Choroid plexus epithelial cell (primary cell): ENCODE data around the gene HS6ST3.

ENCODE experiments used
- DNase-seq: peaks from one replicate; pipeline ENCODE4 v3.0.0-alpha.2; 2010; ENCODE audit warnings: low read depth
- H3K4me3 ChIP-seq: 2 replicates; pipeline ENCODE4 v1.5.1; 2011; ENCODE audit warnings: low read depth, mild to moderate bottlenecking, control low read depth, low read length, moderate library complexity
- TF ChIP-seq, protein P1 (sequence below): conservative IDR thresholded peaks from 2 replicates; pipeline ENCODE4 v1.5.1; 2011; ENCODE audit warnings: low read depth, mild to moderate bottlenecking, control low read depth, inconsistent platforms, low read length, moderate library complexity

HS6ST3 gene

DNA sequence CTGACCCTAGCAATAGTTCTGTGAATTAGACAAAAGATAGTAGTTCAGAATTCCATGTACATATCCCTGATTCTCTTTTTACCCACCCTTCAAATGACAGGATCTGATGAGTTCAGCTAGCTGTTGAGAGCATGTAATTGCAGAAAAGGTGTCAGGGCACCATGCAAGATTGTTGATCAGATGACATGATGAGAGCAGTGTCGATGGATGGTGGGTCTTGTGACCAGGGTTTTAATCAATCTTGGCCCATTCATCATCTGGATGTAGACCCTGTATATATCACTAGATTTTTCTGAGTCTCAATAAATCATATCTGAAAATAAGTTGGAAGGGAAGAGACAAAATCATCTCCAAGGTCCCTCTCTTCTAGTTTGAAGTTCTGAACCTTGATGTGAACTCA, 525.3 kb downstream of the HS6ST3 start:
- no peak for DNase-seq
- H3K4me3 ChIP-seq, result no peak overlapping the region
- TF ChIP-seq, protein P1, sequence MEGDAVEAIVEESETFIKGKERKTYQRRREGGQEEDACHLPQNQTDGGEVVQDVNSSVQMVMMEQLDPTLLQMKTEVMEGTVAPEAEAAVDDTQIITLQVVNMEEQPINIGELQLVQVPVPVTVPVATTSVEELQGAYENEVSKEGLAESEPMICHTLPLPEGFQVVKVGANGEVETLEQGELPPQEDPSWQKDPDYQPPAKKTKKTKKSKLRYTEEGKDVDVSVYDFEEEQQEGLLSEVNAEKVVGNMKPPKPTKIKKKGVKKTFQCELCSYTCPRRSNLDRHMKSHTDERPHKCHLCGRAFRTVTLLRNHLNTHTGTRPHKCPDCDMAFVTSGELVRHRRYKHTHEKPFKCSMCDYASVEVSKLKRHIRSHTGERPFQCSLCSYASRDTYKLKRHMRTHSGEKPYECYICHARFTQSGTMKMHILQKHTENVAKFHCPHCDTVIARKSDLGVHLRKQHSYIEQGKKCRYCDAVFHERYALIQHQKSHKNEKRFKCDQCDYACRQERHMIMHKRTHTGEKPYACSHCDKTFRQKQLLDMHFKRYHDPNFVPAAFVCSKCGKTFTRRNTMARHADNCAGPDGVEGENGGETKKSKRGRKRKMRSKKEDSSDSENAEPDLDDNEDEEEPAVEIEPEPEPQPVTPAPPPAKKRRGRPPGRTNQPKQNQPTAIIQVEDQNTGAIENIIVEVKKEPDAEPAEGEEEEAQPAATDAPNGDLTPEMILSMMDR, result no peak

DNA sequence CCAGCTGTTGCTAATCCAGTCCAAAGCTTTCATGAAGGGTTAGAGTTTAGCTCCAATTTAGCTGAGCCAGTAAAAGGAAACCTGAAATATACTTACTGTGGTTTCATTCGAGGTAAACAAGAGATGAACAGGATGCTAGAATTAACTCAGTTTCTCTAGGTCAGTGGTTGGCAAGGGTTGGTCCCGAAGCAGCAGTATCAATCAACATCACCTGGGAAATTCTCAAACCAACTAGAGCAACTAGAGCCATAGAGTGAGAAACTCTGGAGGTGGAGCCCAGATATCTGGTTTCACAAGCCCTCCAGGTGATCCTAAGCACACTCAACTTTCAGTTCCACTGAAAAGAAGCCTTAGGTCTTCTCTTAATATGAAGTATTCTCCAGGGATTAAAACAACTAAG, 527.6 kb downstream of the HS6ST3 start:
- DNase-seq, result no peak
- no peak overlapping the region for H3K4me3 ChIP-seq
- TF ChIP-seq, protein P1, result no peak

DNA sequence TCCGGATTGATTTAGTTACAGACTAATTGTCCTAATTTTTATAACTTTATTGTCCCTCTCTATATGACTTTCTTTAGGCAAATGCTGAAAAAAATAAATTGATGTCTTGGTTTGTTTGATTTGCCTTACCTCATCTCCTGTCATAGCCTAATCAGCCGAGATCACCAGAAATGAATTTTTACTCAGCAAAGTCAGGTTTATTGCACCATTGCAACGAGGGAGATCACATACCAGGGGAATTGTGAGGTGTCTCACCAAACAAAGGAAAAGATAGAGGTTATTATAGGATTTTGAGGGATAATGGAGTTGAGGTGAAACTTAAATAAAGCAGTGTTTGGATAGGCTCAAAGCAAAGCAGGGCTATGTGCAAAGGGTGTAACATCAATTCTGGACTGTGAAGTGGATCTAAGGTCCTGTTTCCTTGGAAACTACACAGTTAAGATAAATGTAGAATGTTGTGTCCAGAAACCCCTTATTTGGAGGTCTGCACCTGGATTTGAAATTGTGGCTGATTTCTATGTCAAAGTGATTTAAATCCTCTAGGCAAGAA, 531.8 kb downstream of the HS6ST3 start:
- TF ChIP-seq, protein P1, result no peak
- no peak for DNase-seq
- no peak overlapping the region for H3K4me3 ChIP-seq

DNA sequence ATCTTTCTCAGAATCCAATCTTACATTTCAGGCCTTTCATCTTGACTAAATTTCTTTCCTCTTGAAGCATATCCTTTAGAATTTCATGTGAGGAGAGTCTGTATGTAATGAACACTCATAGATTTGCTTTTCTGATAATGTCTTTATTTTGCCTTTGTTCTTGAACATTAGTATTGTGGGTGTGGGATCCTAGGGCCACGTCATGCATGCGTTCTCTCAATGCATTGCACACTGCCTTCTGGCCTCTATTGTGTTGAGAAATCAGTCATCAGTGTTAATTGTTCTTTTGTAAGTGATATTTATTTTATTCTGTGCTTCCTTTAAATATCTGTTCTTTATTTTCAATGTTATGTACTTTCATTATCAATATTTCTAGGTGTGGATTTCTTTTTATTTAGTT, 539.4 kb downstream of the HS6ST3 start:
- DNase-seq, result no peak
- H3K4me3 ChIP-seq, result no peak overlapping the region
- TF ChIP-seq, protein P1, result no peak

DNA sequence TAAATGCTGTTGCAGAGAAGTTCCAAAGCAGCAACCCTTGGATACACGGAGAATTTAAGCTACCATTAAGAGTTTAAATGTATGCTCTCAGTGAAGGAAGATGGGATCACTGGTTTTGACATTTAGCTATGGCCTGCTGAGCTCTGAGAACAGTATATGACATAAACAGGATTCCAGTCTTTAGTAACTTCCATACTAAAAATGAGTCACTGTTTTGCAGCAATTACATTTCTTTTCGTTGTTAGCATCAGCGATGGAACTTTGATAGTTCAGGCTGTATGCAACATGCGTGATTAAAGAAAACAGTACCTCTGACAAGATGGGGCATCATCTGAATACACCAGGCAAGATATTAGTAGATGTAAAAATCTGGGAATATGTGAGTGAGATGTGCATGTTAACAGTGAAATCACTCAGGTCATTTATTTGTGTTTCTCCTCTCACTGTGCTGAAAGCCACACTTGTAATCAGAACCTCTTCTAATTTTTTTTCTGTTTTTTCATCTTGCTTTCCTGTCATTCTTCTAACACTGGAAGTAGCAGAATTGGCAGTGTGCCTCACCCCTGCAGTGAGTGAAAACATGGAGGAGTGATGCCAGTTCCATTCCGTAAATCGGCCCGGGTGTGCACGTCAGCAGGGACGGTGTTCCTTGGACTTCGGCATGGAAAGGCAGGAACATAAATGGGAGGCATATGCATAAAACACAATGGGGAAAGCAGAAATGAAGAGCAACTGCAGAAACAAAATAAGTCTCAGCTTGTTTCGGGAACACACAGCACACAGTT, 542.8 kb downstream of the HS6ST3 start:
- peak; percentile 79 for DNase-seq
- TF ChIP-seq, protein P1, result no peak
- H3K4me3 ChIP-seq, result peak overlapping the region; percentile 7

DNA sequence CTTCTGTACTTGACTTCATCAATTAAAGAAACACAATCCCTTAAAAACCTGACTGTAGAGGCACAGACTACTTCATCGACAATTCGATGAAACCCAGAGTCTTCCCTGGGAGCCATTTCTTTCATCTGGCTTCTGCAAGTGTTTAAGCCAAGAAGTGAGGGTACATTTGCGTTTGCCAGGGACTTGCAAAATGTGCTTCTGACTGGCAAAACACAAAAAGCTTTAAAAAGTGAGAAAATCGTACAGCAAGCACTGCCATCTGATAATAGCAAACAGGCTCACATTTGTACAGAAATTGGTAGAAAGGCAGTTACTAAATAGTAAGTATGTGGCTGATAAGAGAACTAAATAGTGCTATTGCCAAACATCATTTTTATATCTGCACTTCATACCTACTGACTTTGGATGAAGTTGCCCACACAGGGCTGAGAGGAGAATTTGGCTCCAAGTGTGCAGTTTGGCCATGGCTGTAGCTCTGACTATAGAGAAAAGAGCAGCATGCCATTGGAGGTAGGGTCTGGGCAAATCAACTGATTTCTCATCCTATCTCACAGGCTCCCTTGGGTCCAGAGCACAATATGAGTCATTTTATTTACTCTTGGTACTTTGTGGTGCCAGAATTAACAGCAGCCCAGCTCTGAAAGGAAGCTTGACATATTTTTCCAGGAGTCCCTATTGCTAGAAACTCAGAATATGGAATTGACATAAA, 546.2 kb downstream of the HS6ST3 start:
- peak; percentile 60 for DNase-seq
- no peak overlapping the region for H3K4me3 ChIP-seq
- TF ChIP-seq, protein P1, result no peak
